ENCODE results near the gene C10orf143. TPM values are rescaled to one million over a fixed set of nuclear protein-coding genes. Genes with fewer than 3 reads are reported as not detected.
"Not testable (repeated sequence)": the region's sequence is repeated elsewhere in the genome, so short reads cannot be mapped to it uniquely, and the experiment has no call there.

Gene C10orf143
- total RNA-seq, 2 donors from 2014 or later = 0.43 to 3.1 TPM

DNA sequence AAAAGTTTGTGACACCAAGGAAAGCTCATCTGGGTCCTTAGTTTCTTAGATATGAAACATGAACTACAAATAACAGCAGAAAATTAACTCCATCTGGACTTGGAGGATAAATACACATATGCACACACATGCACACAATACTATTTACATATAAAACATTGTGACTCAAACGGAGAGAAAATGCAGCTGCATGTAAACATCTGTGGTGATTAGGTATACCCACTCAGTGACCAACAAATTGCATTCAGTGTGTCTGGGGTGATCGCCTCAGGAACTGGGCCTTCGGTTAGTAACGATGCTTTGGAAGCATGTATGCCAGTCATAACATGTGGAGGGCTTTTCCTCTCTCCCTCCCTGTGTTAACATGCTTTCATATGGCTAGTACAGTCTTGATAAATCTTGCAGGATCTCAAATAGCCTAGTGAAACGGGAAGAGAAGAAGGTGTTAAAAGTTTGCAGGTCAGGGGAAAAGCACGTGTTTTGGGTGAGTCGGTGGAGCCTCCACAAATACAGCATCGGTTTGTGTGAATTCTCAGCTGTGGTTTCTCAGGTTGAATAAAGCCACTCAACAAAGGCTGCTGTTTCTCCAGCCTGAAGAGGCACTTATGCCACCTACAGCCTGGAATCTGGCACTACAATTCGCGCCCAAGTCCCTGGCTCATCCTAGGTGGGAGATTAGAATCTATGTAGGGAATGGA lies 16.9 kb upstream of the C10orf143 start:
- H3K36me3 Mint-ChIP-seq = no peaks in the 10 kb centered on the region
- DNase-seq (ENCODE audit: low spot score in 2 of 2) (peak in 1 of 2 donors; percentile 53), ATAC-seq (peak; percentile 97 to 98)
- no peaks in the 10 kb centered on the region for H3K9me3 Mint-ChIP-seq
- no peak overlapping the region for H3K27ac Mint-ChIP-seq

DNA sequence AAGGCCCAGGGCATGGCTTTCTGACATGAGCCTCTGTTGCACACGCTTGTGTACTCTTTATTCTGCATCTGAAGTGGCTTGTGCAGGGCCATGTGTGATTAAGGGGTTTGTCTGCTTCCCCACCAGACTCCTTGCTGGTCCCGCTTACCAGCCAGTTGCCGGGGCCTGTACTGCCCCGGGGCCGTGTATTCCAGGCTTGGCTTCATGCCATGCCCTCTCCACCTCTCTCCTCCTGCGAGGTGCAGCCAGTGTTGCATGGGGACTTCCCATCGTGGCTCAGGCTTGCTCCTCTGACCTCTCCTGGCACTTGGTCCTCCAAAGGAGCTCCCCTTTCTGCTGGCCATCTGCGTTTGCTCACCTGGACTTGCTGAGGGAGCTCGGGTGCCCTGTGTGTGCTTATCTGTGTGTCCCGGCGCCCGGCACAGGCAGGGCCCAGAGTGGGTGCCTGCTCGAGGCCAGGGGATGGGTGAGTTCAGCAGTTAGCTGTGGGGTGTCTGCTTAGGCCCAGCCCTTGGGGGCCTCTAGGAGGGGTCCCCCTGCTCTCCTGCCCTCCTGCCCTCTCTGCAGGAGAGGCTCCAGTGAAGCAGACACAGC lies 11.0 kb upstream of the C10orf143 start:
- ATAC-seq (no peak), DNase-seq (ENCODE audit: low spot score in 2 of 2) (no peak)
- Mint-ChIP-seq H3K9me3 (peaks cover 0 to 5% of the 10 kb centered on the region in 2 donors), H3K36me3 (no peaks in the 10 kb centered on the region), H3K27ac (no peak overlapping the region)

DNA sequence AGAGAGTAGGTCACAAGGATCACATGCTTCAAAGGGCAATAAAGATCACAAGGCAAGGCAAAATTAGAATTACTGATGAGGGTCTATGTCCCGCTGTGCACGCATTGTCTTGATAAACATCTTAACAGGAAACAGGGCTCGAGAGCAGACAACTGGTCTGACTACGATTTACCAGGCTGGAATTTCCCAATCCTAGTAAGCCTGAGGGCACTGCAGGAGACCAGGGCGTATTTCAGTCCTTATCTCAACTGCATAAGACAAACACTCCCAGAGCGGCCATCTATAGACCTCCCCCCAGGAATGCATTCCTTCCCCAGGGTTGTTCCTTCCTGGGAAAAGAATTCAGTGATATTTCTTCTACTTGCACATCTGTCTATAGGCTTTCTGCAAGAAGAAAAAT lies 6.9 kb upstream of the C10orf143 start:
- H3K9me3 Mint-ChIP-seq; H3K27ac Mint-ChIP-seq; ATAC-seq; H3K36me3 Mint-ChIP-seq; DNase-seq (ENCODE audit: low spot score in 2 of 2): not testable (repeated sequence)

DNA sequence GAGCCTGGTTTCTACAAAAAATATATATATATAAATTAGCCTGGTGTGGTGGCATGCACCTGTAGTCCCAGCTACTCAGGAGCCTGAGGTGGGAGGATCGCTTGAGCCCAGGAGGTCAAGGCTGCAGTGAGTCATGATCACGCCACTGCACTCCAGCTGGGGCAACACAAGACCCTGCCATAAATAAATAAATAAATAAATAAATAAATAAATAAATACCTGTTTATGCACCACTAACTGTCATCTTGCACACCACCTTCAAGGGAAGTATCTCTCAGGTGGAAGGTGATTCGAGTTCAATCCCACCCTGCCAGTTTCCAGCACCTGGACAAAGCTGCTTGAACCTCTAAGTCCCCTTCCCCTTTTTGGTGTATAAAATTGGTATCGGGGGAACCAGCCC lies 6.3 kb upstream of the C10orf143 start:
- H3K36me3 Mint-ChIP-seq; H3K9me3 Mint-ChIP-seq; H3K27ac Mint-ChIP-seq; ATAC-seq; DNase-seq (ENCODE audit: low spot score in 2 of 2): not testable (repeated sequence)

DNA sequence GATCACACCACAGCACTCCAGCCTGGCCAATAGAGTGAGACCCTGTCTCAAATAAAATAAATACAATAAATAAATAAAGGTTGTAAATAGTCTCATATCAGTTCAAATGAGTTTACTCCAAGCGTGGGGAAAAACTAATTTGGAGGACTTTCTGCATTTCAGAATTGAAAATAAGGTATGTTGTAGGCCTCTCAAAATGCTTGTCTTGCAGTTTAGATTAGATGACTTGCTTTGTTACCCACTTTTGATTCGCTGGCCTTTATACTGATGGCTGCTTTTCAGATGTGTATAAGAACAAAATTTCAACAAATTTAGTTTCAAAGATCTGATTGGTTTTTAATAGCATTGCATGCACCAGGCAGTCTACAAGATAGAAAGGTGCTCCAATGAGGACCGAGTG lies 2.2 kb upstream of the C10orf143 start:
- no peak overlapping the region for H3K27ac Mint-ChIP-seq
- ATAC-seq (no peak), DNase-seq (ENCODE audit: low spot score in 2 of 2) (no peak)
- H3K9me3 Mint-ChIP-seq = peaks cover 0 to 1% of the 10 kb centered on the region in 2 donors
- H3K36me3 Mint-ChIP-seq = peaks cover 13 to 16% of the 10 kb centered on the region in 2 donors

DNA sequence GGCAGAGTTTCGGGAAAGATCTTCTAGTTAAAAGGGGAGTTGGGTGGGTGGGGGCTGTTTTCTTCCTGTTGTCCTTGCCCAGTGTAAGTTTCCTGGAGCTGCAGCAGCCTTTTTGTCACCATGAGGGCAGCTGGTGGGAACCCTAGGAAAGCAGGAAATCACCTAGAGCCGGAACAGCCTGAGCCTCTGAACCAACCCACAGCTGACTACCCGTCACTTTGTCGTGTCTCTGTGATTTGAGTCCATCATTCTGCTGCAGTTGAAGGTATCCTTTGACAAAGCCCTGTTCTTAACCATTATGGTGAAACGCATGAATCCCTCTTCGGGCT lies 1.2 kb upstream of the C10orf143 start:
- Mint-ChIP-seq H3K9me3 (no peaks in the 10 kb centered on the region), H3K27ac (peak overlapping the region; percentile 93 to 99), H3K36me3 (peaks cover 13 to 16% of the 10 kb centered on the region in 2 donors)
- DNase-seq (ENCODE audit: low spot score in 2 of 2) (no peak), ATAC-seq (no peak)

DNA sequence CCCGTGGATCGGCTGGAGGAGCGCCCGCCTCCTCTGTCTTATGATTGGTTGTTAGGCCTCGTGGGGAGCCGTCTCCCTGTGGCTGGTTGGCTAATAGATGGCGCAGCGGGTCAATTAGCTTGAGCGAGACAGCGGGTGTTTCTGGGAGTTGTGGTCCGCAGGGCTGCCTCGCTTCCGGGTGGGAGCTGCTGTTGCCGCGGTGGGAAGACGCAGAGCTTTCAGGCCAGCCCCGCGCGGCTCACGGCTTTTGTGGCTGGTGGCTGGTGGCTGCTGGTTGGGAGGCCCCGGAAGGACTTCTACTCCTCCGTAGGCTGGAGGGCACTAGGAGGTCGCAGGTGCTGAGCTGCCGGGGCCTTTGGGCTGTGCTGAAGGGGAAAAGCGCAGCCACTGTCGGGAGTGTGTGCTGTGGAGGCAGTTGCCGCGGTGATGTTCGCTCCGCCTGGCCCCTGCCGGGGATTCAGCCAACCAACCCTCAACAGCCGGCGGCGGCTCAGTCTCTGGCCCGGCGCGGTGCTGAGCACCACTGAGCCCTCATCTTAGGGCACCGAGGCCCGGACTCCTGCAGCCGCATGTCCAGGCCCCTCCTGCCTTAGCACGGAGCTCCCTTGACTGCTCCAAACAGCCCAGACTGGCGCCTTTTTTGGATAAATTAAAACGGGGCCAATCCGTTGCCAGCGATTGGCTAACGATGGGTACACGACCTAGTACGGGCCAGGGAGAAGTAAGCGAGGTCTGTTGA lies 652 bp upstream of the C10orf143 start:
- no peaks in the 10 kb centered on the region for H3K9me3 Mint-ChIP-seq
- H3K27ac Mint-ChIP-seq = peak overlapping the region; percentile 93 to 99
- H3K36me3 Mint-ChIP-seq = peaks cover 13 to 16% of the 10 kb centered on the region in 2 donors
- DNase-seq (ENCODE audit: low spot score in 2 of 2) = peak; percentile 86 to 95
- peak; percentile 85 to 86 for ATAC-seq

DNA sequence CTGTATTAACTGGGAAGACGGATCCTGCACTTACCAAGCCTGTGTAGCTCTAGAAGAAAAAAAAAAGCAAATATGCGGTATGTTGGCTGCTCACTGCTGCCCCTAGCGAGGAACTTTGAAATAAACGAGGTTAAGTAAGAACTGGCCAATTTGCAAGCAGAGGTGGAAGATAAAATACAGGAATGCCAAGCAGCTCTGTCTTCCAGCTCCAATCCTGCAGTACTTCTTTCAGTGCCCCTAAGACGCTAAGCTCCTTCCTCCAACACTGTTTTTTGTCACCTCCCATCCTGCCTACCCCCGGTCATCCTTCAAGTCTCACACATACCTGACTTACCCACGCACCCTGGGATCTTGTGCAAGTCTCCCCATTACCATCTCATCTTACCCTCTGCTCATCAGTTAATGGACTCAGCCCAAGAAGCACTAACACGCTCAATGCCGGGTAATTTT lies 809 bp downstream of the C10orf143 start:
- Mint-ChIP-seq H3K9me3 (no peaks in the 10 kb centered on the region), H3K27ac (peak overlapping the region; percentile 93 to 99)
- no peak for ATAC-seq

DNA sequence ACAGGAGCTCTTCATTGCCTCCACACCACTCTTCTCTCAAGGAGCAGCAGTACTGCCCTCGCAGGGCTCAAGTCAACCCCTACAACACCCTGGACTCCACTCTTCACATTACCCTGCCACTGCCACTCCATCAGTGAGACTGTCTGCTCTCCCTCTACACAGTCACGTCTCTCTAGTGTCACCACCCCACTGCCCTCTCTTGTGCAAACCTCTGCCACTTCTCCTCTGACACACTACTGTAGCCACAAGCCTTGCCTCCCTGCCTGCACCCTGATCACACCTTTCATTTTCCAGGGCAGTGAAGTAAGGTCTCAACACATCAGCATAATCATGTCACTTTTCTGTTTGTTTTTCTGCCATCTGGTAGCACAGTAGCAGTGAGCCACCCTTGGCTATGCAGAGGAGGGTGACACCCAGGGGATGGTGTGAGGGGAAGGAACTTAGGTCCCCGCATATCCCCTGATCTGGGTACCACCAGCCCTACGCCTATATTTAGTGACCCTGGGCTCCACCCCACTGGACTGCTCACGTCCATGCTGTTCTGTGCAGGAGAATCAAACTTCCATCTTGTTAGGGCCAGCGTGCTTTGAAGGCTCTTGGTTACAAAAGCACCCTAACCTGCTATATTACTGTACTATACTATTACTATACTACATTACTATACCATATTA lies 1.6 kb downstream of the C10orf143 start:
- Mint-ChIP-seq H3K27ac (peak overlapping the region; percentile 66 to 93), H3K36me3 (peaks cover 13 to 16% of the 10 kb centered on the region in 2 donors), H3K9me3 (no peaks in the 10 kb centered on the region)
- no peak for DNase-seq (ENCODE audit: low spot score in 2 of 2)
- ATAC-seq = no peak

More for the DNA sequence above, 809 bp downstream of the C10orf143 start:
- peak in 1 of 2 donors; percentile 75 for DNase-seq (ENCODE audit: low spot score in 2 of 2)
- H3K36me3 Mint-ChIP-seq = peaks cover 13 to 16% of the 10 kb centered on the region in 2 donors

DNA sequence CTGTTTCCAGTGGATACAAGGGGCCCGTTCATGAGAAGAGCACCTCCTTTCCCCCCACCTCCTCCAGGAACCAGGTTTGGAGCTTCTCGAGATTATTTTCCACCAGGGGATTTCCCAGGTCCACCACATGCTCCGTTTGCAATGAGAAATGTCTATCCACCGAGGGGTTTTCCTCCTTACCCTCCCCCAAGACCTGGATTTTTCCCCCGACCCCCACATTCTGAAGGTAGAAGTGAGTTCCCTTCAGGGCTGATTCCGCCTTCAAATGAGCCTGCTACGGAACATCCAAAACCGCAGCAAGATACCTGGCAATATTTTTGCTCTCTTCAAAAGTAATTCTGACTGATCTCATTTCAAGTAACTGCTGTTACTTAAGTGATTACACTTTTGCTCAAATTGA lies 2.5 kb downstream of the C10orf143 start:
- not testable (repeated sequence) for ATAC-seq; H3K9me3 Mint-ChIP-seq; DNase-seq (ENCODE audit: low spot score in 2 of 2)
- Mint-ChIP-seq H3K27ac (peak overlapping the region; percentile 56 to 95), H3K36me3 (peaks cover 13 to 16% of the 10 kb centered on the region in 2 donors)

DNA sequence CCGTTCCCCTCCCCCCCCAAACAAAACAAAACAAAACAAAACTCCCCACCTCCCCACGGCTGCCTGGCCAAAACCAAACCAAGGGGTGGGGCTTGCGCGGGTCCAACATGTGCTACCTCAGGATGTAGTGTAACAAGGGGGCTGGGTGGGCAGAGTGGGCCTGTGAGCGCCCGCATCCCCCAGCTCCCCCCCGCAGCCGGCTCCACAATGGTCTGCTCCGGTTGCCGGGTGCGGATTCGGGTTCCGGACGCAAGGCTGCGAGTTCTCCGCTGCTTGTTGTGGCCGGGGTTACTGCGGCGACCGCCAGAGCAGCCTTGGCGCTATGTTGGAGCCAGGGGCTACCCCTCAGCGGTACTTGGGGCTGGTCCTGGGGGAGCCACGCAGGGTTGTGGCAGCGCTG lies 4.9 kb downstream of the C10orf143 start:
- Mint-ChIP-seq H3K27ac (peak overlapping the region in 1 of 2 donors; percentile 63), H3K36me3 (peaks cover 0 to 5% of the 10 kb centered on the region in 2 donors), H3K9me3 (no peaks in the 10 kb centered on the region)
- ATAC-seq = no peak
- no peak for DNase-seq (ENCODE audit: low spot score in 2 of 2)

DNA sequence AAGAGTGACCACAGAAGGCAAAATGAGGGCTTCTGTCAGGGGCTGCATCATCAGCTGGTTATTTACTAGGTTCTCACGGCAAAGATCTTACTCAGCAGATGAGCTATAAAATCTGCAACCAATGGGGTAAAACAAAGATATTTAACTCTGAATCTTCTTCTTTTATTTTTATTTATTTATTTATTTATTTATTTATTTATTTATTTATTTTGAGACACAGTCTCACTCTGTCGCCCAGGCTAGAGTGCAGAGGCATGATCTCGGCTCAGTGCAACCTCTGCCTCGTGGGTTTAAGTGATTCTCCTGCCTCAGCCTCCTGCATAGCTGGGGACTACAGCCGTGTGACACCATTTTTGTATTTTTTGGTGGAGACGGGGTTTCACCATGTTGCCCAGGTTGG lies 11.3 kb downstream of the C10orf143 start:
- Mint-ChIP-seq H3K27ac (no peak overlapping the region), H3K36me3 (peaks cover 4 to 5% of the 10 kb centered on the region in 2 donors), H3K9me3 (no peaks in the 10 kb centered on the region)
- DNase-seq (ENCODE audit: low spot score in 2 of 2) (no peak), ATAC-seq (no peak)

DNA sequence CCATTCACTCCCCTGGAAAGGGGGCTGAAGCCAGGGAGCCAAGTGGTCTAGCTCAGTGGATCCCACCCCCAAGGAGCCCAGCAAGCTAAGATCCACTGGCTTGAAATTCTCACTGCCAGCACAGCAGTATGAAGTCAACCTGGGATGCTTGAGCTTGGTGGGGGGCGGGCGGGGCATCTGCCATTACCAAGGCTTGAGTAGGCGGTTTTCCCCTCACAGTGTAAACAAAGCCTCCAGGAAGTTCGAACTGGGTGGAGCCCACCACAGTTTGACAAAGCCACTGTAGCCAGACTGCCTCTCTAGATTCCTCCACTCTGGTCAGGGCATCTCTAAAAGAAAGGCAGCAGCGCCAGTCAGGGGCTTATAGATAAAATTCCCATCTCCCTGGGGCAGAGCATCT lies 20.1 kb downstream of the C10orf143 start:
- peaks cover 25 to 32% of the 10 kb centered on the region in 2 donors for H3K36me3 Mint-ChIP-seq
- not testable (repeated sequence) for DNase-seq (ENCODE audit: low spot score in 2 of 2); ATAC-seq

DNA sequence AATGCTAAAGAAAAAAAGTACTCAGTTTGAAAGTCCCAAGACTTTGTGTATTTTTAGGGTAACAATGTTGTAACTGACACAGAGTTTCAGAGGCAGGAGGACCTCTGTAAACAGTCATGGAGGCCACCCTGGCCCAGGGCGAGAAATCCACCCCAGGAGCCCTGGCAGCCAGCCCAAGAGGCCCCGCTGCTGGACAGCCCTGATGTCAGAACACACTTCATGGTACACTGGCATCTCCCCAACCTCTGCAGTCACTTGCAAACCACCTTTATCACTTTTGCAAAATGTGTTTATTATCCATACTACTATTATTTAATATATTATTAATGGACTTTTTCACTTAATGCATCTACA lies 30.2 kb downstream of the C10orf143 start:
- H3K9me3 Mint-ChIP-seq = peaks cover 4% of the 10 kb centered on the region in 2 donors
- no peak overlapping the region for H3K27ac Mint-ChIP-seq
- DNase-seq (ENCODE audit: low spot score in 2 of 2) (no peak), ATAC-seq (no peak)
- H3K36me3 Mint-ChIP-seq = peaks cover 0 to 19% of the 10 kb centered on the region in 2 donors

More for the DNA sequence above, 20.1 kb downstream of the C10orf143 start:
- peaks cover 12 to 18% of the 10 kb centered on the region in 2 donors for H3K9me3 Mint-ChIP-seq
- H3K27ac Mint-ChIP-seq = not testable (repeated sequence)

DNA sequence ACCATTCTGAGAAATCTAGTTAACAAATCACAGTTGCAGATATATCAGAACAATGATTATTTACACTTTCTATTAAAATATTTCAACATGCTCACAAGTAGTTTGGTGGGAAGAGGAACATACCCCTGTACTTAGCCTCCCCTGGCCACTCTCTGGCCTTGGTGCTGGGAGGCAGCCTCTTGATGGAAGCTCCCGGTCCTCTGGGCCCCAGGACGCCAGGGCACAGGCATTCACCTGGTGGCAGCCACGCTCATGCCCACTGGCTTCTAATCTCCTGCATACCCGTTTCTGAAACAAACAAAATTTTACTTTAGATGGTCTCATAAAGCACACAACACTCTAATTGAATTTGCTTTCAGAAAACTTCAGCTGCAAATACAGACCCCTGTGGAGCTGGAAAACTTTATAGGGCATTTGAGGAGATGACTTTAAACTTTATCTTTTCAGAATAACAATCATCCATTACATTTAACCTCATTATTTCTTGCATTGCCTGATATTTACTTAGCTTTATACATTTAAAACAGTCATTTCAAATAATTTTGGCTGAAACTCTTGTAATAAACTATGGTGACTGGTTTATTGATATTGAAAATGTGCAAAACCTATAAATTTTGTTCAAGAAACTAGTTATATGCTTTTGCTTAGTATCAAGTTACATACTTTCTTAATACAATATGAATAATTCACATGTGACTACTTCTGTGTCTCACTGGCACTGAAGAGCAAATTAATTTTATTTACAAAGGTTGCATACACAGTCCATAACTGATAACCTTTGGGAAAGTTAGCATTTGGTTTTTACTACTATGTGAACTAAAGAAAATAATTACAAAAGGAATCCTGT lies 30.8 kb downstream of the C10orf143 start:
- DNase-seq (ENCODE audit: low spot score in 2 of 2) (no peak), ATAC-seq (no peak)
- H3K36me3 Mint-ChIP-seq = peaks cover 0 to 21% of the 10 kb centered on the region in 2 donors
- no peak overlapping the region for H3K27ac Mint-ChIP-seq
- H3K9me3 Mint-ChIP-seq = peaks cover 4% of the 10 kb centered on the region in 2 donors

DNA sequence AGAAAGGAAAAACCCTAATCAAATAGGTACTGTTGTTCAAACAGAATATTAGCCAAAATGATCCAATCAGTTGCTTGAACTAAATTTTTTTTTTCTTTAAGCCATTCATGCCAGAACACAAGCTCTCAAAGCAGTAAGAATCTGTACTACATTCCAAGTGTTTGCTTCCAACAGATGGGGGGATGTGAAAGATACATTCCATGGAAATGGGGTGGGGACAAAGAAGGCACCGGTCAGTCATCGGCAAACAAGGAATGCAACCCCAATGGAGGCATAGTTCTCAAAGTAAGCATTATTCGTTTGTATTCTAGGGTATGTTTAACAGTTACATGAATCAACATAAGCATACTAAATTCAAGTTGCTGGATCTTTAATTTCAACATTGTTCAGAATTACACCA lies 32.5 kb downstream of the C10orf143 start:
- H3K36me3 Mint-ChIP-seq = peaks cover 6 to 33% of the 10 kb centered on the region in 2 donors
- no peak for ATAC-seq
- DNase-seq (ENCODE audit: low spot score in 2 of 2) = no peak
- H3K9me3 Mint-ChIP-seq = peaks cover 5 to 6% of the 10 kb centered on the region in 2 donors
- H3K27ac Mint-ChIP-seq = peak overlapping the region in 1 of 2 donors; percentile 14

All from activated naive CD4-positive, alpha-beta T cell treated with anti-CD3 and anti-CD28 coated beads, Interleukin-2, amount 50 U/mL, for 72 hours (primary cell).